ENCODE measurements around the gene MS4A13.
"Not testable (repeated sequence)": the region's sequence is repeated elsewhere in the genome, so short reads cannot be mapped to it uniquely, and the experiment has no call there.

The MS4A13 gene

DNA sequence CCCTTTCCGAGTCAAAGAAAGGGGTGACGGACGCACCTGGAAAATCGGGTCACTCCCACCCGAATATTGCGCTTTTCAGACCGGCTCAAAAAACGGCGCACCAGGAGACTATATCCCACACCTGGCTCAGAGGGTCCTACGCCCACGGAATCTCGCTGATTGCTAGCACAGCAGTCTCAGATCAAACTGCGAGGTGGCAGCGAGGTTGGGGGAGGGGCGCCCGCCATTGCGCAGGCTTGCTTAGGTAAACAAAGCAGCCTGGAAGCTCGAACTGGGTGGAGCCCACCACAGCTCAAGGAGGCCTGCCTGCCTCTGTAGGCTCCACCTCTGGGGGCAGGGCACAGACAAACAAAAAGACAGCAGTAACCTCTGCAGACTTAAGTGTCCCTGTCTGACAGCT lies 17.2 kb downstream of the MS4A13 start:
- DNase-seq, result not testable (repeated sequence)

DNA sequence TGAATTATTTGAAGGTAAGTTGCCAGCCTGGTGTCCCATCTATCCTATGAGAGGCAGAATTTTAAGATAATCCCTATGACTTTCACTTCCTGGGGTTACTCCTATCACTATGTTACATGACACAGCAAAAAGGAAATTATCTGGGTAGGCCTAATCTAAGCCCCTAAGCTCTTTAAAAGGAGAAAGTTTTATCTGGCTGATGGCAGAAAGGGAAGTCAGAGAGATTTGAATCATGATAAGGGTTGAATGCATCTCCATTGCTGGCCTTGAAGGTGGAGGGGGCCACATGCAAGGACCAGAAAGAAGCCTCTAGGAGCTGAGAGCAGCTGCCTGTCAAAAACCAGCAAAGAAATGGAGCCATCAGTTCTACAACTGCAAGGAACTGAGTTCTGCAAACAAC lies 23.4 kb downstream of the MS4A13 start:
- not testable (repeated sequence) for DNase-seq

DNA sequence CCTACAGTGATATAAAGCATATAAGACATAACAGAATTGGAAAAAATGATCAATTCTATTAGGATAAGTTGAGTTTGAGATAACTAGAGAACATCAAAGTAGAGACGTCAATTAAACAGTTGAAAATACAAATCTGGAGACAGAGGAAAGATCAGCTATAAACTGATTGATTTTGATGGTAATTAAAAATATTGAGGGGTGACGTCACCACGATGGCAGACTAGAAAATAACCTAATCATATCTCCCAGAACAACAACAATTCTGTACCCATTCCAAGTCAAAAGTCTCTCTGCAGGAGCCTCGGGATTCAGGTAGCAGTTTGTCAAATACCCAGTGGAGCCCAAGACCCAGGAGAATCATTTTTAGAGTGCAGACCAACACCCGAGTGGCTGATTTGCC lies 28.9 kb downstream of the MS4A13 start:
- DNase-seq, result no peak

DNA sequence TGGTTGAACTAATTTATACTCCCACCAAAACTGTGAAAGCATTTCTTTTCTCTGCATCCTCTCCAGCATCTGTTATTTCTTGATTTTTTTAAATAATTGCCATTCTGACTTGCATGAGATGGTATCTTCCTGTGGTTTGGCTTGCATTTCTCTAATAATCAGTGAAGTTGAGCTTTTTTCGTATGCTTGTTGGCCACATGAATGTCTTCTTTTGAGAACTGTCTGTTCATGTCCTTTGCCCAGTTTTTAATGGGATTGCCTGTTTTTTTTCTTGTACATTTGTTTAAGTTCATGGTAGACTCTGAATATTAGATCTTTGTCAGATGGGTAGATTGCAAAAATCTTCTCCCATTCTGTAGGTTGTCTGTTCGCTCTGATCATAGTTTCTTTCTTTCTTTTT lies 46.1 kb downstream of the MS4A13 start:
- no peak for DNase-seq

DNA sequence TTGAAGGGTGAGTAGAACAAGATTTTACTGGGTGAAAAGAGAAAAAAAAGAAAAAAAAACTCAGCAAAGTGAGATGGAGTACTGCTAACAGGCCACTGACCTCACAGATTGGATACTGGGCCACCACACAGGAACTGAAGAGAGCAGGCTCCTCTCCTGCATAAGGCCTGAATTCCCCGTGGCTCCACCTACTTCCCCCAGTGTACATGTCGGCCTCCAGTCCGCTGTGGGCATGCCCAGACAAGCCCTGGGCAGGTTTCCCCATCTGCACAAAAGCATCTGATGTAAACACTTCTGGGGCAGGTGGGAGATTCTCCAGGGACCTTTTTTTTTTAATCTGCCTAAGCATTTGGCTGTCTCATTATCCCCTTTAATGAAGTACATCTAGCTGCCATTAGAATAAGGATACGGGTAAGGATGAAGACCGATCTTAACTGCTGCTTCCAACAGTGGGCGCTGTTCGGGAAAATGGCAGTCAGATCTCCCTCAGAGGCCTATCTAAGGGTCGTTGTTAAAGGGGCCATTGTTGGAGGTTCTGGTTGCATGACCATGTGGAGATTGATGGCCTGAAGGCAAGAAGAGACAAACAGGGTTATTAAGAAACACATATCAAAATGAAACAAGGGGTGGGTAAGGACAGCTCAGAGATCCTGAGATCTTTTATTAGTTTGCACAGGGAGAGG lies 48.5 kb downstream of the MS4A13 start:
- no peak for DNase-seq

DNA sequence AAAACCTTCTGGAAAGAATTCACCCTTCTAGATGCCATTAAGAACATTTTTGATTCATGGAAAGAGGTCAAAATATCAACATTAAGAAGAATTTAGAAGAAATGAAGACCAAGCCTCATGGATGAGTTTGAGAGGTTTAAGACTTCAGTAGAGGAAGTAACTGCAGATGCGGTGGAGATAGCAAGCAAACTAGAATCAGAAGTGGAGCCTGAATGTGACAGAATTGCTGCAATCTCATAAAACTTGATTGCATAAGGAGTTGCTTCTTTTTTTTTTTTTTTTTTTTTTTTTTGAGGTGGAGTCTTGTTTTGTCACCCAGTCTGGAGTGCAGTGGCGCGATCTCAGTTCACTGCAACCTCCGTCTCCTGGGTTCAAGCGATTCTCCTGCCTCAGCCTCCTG lies 51.6 kb downstream of the MS4A13 start:
- no peak for DNase-seq

DNA sequence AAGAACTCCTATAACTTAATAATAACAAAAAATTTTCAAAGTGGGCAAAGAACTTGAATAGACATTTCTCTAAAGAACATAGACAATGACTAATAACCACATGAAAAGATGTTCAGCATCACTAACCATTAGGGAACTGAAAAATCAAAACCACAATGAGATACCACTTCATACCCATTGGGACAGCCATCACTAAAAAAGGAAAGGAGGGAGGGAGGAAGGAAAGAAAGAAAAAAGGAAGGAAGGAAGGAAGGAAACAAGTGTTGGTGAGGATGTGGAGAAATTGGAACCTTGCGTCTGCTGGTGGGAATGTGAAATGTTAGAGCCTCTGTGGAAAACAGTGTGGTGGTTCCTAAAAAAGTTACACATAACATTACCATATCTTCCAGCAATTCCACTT lies 55.8 kb downstream of the MS4A13 start:
- no peak for DNase-seq

DNA sequence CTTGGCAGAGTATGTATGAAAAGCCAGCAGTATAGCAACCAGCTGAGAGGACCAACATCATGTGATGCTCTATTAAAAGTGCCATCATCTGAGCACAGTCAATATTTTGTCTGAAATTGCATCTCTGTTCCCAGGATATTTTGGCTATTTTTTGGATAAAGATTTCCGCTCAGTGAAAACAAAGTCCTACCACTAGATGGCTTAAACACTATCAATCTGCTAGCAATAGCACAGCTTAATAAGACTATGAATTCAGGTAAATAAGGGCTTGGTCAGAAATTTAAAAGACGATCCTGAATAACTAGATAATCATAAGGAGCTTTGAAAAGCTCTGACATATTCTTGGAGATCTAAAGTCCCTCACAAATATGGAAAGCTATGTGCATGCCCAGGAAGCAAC lies 74.4 kb downstream of the MS4A13 start:
- no peak for DNase-seq

Measured in CD4-positive, alpha-beta T cell treated with Interleukin-17A for 4 hours (primary cell).